ENCODE data around the gene ANKRD22. TPM values are rescaled to one million over a fixed set of nuclear protein-coding genes. Genes with fewer than 3 reads are reported as not detected.

Gene ANKRD22
- total and polyA plus RNA-seq, 2 of the 8 experiments (the other 6 are each of a cell fraction or from before 2014, with no cell fraction given), result 0.68 TPM; not detected in 1

DNA sequence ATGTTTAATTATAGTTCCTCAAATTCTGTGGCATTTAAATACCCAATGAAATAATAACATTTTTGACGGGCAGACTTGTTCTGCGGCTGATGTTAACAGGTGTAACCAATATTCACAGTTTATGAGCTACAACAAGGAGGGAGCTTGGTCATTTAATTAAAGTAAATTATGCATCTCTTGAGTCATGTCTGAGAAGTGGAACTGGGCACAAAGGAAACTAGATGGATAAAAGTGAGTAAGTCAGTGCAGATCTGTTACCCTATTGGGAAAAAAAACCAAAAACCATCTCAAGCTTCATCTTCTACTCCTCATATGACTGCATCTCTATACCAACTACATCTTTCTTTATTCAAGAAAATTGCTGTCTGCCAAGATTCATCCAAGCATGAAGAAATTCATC is 24.0 kb downstream of the ANKRD22 start:
- Histone ChIP-seq H2BK12ac (ENCODE audit: low read depth, low read length) (no peak overlapping the region), H3K9me3 (ENCODE audit: insufficient read depth in 2 of 2, low read depth in 1 of 2, low read length in 1 of 2) (no peaks in the 10 kb centered on the region), H3K79me2 (ENCODE audit: control insufficient read depth in 1 of 2, insufficient read depth in 2 of 2, low read length in 2 of 2) (no peaks in the 10 kb centered on the region), H4K8ac (ENCODE audit: extremely low read depth, insufficient read depth, low read length) (no peak overlapping the region), H3K4me3 (ENCODE audit: extremely low read depth in 1 of 4, insufficient read depth in 2 of 4, low read depth in 3 of 4, low read length in 4 of 4) (no peak overlapping the region), H3K56ac (replicated peaks; ENCODE audit: insufficient read length, low read depth, low read length) (no peak overlapping the region), H3K23me2 (ENCODE audit: low read depth, low read length) (no peaks in the 10 kb centered on the region; the same call in 1 of the 2 replicates), H2AFZ (ENCODE audit: low read length) (no peak overlapping the region), H4K20me1 (replicated peaks in 1 of 2; ENCODE audit: control insufficient read depth in 1 of 2, insufficient read depth in 2 of 2, low read length in 2 of 2) (no peaks in the 10 kb centered on the region), H3K79me1 (ENCODE audit: low read depth, low read length) (no peaks in the 10 kb centered on the region), H3K36me3 (ENCODE audit: control insufficient read depth in 2 of 4, insufficient read depth in 4 of 4, low read length in 3 of 4) (no peaks in the 10 kb centered on the region), H2BK5ac (ENCODE audit: low read depth, low read length) (no peak overlapping the region), H3K4ac (replicated peaks; ENCODE audit: insufficient read length, low read depth, low read length) (no peak overlapping the region), H4K91ac (replicated peaks; ENCODE audit: insufficient read length, low read length) (no peak overlapping the region), H2BK120ac (replicated peaks; ENCODE audit: low read depth, low read length) (no peak overlapping the region), H3K4me2 (ENCODE audit: insufficient read depth in 1 of 2, low read depth in 2 of 2, low read length in 2 of 2) (no peak overlapping the region), H4K5ac (ENCODE audit: insufficient read length, low read depth, low read length) (no peak overlapping the region), H3K9ac (replicated peaks in 1 of 4; ENCODE audit: extremely low read depth in 1 of 4, low read depth in 3 of 4, low read length in 3 of 4) (no peak overlapping the region), H2AK5ac (ENCODE audit: low read depth, low read length) (no peak overlapping the region), H2BK15ac (ENCODE audit: low read length) (no peak overlapping the region), H2BK20ac (ENCODE audit: low read length) (no peak overlapping the region), H3K18ac (ENCODE audit: extremely low read depth, low read length) (no peak overlapping the region), H3K27ac (ENCODE audit: low read depth, low read length) (no peak overlapping the region), H3K23ac (ENCODE audit: insufficient read length) (no peak overlapping the region), H3K14ac (ENCODE audit: insufficient read length) (no peak overlapping the region), H3K4me1 (replicated peaks in 1 of 4; ENCODE audit: control insufficient read depth in 3 of 4, insufficient read depth in 4 of 4, low read length in 3 of 4) (no peaks in the 10 kb centered on the region), H3K27me3 (replicated peaks in 1 of 4; ENCODE audit: control insufficient read depth in 3 of 4, extremely low read depth in 1 of 4, insufficient read depth in 3 of 4, low read length in 3 of 4) (no peaks in the 10 kb centered on the region)
- WGBS, 2 experiments (ENCODE audit: extremely low coverage in 1 of 2, insufficient coverage in 1 of 2, insufficient read length in 1 of 2, insufficient replicate concordance in 2 of 2, low coverage in 1 of 2, low lambda C conversion rate in 2 of 2, missing lambda C conversion rate in 1 of 2), result 85% methylated on average over 2 of the region's 2 CpGs; no CpG with 5 or more reads in 1 of the 2 experiments
- TF ChIP-seq CHD2 (IDR thresholded peaks at IDR 0.05; ENCODE audit: low read length) (no peak), TAF7 (optimal IDR thresholded peaks at IDR 0.05; ENCODE audit: borderline replicate concordance, low read depth, low read length) (no peak), SUZ12 (IDR thresholded peaks at IDR 0.05; ENCODE audit: low read length) (no peak)
- no peak for DNase-seq (ENCODE audit: low read depth in 1 of 2, low spot score in 2 of 2)
- ChIA-PET CTCF (ENCODE audit: partially characterized antibody) (interaction anchor here (0.9 to 3.7 kb wide), 8 partner anchors 9 to 386 kb away, joined by 3 to 30 read pairs (median 4); no protein-coding TSS in a partner anchor), POLR2A (ENCODE audit: partially characterized antibody) (no interaction called here)
- FAIRE-seq, result no peak
